ENCODE data around the gene MBOAT1.
"Not testable (repeated sequence)": the region's sequence is repeated elsewhere in the genome, so short reads cannot be mapped to it uniquely, and the experiment has no call there.

MBOAT1 gene

DNA sequence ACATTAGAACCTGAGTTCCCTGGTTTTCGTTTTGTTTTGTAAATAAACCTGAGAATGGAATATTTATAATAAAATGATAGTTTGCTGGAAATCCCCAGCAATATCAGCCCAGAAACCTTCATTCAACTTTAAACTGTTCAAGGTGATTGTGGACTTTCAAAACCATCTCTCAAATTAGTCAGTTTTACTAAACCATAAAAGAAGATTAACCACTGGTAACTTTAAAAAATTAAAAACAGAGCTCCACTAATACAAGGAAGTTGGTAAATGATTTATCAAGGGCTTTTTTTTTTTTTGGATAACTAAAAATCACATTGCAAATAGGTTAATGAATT, 10.0 kb downstream of the MBOAT1 start:
- no peak for DNase-seq

DNA sequence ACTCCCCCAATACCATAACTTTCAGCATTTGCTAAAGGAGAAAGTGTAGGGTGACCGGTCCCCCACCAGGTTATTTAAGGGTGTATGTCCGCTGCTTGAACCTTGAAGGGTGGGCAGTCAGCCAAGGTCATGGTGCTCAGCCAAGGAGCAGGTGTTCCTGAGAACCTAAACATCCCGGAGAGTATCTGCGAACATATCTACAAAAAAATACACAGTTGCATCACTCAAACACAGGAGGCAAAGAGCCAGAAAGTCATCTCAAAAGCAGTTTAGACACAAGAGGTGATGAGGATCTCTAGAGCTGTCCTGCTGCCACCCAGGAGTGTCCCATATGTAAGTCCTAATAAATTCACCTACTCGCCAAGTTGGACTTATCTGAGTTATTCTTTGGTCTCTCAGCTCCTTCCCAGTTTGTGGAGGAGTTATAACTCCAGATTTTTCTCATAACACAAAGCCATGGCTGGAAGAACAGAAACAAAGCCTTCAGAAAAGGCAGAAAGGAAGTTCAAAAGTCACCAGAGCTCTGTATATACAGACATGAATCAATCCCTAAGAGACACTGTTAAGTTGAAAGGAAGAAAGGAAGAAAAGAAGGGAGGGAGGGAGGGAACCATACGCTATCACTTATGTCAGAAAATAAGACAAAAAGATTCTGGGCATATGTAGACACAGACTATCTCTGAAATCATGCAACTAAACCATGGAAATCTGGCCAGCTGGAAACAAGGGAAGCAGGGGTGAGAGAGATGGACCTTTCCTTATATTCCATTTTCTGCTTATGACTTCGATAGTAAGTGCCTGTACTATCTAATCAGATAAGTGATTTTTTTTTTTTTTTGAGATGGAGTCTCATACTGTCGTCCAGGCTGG, 11.3 kb downstream of the MBOAT1 start:
- DNase-seq, result no peak

DNA sequence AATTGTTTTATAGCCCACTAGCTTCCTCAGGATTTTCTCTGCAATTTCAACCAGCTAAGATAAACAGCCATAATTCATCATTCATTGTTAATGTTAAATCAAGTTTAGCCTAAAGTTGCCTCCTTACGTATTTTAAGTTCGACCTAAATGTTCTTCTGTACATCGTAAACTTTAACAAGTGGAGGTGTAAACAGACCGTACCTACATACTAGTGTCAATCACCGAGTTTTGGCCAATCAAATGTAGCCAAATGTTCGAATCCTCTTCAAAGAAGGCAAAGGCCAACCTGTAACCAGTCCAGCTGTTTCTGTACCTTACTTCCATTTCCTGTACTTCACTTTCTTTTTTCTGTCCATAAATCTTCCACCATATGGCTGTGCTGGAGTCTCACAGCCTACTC, 13.5 kb downstream of the MBOAT1 start:
- DNase-seq, result no peak

DNA sequence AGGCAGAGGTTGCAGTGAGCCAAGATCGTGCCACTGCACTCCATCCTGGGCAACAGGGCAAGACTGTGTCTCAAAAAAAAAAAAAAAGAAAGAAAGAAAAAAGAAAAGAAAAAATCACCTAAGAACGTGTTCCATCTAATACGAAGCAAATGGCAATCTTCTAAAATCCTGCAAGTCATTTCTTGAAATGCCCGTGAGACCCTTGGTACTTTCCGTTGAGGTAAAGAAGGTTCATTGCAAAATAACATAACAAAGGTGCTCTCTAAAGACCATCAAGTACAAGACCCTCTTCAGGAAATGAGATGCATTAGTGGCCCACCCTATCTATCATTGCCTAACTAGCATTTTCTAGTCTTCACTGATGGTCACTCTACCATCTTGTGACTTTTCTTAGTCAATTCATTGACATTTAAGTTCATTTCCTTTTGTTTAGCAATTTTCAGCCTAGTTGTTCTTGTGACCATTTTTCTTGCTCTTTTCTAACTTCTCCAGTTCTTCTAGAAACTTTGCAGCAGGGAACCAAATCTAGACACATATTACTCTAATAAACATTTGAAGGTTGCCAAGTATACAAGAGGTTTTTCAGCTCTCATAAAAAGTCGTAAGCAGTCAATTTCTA, 14.0 kb downstream of the MBOAT1 start:
- no peak for DNase-seq

DNA sequence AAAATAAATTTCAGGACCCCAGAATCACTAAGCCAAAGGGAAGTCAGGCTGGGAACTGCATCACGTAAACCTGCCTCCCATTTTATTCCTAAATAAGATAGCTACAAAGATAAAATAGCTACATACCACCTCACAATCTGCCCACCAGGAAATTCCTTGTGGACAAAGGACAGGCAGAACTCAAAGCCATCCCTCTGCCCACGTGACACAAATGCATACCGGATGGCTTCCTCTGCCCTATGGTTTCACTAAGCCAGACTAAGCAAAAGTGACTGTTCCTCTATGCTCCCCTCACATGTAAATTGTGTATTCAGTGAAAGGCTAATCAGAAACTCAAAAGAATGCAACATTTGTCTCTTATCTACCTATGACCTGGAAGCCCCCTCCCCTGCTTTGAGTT, 15.0 kb downstream of the MBOAT1 start:
- DNase-seq, result no peak

DNA sequence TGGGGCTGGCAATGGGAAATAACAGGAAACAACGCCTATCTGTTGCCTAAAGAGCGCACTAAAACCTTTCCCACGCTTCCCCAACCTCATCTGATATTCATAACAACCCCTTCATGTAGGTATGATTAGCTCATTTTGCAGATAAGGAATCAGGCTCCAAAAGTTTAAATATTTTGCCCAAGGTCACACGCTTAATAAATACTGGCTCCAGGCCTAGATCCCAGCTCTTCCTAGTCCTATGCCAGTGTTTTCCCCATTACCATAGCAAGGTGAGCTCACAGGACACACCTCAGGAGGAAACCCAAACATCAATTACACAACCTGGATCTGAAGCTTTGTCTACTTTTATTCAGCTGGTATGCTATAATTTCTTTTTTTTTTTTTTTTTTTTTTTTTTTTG, 19.6 kb downstream of the MBOAT1 start:
- no peak for DNase-seq

DNA sequence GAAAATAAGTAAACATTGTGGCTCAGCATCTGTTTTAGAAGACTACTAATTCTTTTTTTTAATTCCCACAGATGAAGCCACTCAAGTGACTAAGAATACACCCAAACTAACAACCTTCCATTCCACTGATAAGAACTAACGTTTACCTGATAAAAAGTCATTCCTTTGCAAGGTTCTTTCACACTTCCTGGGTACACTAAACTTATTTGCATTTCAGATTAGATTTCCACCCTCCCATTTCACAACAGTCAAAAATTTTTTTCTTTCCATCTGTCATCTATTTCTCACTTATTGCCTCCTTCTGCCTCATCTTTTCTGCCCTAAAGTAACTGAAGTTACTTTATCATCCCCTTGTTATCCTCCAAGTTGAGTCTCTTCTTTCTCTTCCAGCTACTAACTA, 20.3 kb downstream of the MBOAT1 start:
- DNase-seq, result no peak

DNA sequence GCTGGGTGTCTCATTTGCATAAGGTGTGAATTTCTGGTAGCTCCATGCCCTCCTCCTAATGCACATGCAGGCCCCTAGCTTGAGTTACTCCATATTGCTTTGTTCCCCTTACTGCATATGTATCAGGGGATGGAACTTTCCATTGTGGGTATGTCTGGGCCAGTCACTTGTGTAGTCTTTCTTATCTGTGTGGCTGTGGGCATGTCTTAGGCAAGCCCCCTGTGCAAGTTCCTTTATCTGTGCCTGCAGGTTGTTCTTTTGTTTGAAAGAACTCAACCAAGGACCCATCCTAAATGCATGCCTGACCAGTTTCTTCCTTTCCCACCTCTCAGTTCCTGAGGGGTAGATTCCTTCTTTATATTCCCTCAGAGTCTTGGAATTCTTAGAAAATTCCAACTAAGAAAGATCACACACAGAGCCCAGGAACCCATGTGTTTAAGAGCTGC, 23.6 kb downstream of the MBOAT1 start:
- DNase-seq, result no peak

DNA sequence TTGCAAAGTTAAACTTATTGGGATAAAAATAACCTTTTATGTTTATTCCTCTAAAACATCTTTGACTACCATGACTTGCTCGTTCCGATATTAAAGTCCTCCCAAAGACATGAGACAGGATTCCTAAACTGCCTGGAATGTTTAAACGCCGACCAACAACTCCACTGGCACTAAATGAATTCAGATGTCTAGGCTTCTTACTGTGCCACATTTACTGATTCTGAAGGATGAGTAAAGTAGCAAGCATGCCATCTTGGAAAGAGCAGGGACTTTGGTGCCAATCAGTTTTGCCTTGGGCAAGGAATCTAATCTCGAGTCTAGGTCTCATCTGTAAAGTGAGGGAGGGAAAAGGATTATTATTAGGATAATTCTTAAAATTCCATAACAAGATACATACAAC, 25.3 kb downstream of the MBOAT1 start:
- DNase-seq, result no peak

DNA sequence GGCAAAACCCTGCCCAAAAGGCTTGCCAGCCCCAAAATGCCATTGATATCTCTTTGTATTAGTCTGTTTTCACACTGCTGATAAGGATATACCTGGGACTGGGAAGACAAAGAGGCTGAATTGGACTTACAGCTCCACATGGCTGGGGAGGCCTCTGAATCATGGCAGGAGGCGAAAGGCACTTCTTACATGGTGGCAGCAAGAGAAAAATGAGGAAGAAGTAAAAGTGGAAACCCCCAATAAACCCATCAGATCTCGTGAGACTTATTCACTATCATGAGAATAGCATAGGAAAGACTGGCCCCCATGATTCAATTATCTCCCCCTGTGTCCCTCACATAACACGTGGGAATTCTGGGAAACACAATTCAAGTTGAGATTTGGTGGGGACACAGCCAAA, 28.6 kb downstream of the MBOAT1 start:
- no peak for DNase-seq

DNA sequence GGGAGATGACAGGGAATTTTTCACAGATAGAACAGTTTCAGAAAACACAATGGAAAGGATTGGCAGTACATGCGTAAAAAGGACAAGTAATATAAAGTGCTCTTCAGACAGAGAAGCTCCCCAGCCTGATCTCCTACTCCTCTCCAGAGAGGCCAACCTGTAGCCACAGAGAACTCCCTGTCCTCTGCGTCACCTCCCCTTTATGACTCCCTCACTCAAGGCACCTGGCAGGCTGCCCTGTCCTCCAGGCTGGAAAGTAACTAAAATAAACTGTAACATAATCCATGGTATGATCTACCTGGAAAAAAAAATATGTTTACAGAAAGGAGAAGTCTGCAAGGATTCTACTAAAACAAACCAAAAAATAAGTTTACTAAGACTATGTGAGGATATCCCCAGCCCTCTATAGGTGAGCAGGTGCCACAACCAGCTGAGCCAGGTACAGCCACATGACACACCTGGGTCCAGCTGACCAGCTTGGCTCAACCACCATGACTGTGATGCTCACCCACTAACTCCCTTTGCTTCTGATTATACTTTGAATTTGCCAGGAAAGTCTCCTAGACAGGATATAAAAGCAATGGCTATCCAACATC, 29.2 kb downstream of the MBOAT1 start:
- no peak for DNase-seq

DNA sequence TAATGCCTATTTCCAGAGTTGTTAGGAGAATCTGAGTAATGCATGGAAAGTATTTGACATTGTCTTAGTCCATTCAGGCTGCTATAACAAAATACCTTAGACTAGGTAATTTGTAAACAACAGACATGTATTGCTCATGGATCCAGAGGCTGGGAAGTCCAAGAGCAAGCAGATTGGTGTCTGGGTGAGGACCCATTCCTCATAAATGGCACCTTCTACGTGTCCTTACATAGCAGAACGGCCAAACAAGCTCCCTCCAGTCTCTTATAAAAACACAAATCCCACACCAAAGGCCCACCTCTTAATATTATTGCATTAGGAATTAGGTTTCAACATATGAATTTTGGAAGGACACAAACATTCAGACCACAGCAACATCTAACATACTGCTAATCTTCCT, 30.2 kb downstream of the MBOAT1 start:
- DNase-seq, result no peak

DNA sequence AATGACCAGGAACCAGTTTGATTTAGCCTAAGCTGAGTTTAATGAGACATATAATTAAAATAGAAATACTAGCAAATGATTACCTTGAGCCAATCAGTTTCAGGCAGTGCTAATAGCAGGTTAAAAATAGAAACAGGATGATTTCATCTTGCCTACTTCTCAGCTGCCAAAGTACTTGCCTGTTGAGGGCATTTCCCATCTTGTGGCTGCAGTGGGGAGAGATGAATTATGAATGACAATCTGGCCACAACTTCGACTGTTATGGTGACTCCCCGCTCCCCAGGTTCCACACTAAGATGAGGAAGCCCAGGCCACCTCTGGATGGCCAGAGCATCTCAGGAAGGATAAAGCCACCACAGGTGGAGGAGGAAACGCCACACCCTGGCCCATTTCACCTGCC, 31.3 kb downstream of the MBOAT1 start:
- no peak for DNase-seq

DNA sequence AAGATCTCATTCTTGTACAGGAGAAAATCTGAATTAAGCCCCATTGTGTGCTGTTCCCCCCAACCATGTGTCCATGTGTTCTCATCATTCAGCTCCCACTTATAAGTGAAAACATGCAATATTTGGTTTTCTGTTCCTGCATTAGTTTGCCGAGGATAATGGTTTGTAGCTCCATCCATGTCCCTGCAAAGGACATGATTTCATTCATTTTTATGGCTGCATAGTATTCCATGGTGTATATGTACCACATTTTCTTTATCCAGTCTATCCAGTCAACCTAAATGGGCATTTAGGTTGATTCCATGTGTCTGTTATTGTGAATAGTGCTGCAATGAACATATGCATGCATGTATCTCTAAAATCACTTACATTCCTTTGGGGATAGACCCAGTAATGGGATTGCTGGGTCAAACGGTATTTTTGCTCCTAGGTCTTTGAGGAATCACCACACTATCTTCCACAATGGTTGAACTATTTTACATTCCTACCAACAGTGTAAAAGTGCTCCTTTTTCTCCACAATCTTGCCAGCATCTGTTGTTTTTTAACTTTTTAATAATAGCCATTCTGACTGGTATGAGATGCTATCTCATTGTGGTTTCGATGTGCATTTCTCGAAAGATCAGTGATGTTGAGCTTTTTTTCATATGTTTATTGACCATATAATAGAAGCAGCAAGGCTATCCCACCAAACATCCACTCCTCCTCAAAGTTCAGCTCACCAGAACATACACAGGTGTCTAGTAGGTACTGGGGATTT, 32.8 kb downstream of the MBOAT1 start:
- not testable (repeated sequence) for DNase-seq

DNA sequence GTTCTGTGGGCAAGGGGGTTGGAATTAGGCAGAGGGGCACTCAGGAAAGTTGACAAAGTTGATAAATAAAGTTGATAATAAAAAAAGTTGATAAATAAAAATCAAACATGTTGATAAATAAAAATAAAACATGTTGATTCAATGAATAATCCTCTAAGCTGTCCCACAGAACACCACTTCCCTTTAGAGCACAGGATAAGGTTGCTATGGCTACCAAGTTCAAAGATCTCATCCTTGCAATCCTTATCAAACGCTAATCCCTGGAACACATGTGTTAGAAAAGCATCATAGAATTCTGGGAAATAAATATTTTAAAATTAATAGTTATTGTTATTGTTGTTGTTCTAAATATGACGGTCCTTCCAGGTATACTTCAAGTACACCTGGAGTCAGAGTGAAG, 33.9 kb downstream of the MBOAT1 start:
- no peak for DNase-seq

DNA sequence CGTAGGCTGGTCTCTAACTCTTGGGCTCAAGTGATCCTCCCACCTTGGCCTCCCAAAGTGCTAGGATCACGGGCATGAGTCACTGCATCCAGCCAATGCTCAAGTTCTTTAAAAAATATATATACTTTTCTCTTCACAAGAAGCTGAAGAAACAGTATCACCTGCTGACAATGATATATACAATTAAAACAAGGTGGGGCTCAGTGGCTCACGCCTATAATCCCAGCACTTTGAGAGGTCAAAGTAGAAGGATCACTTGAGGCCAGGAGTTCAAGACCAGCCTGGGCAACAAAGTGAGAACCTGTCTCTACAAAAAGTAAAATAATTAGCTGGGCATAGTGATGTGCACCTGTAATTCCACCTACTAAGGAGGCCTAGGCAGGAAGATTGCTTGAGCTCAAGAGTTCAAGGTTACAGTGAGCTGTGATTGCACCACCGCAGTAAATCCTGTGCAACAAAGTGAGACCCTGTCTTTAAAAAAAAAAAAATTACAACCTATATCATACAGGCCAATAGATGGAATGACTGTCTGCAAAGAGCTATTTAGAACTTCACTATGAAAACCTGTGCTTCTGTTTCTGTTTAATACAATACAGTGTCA, 36.4 kb downstream of the MBOAT1 start:
- DNase-seq, result no peak

DNA sequence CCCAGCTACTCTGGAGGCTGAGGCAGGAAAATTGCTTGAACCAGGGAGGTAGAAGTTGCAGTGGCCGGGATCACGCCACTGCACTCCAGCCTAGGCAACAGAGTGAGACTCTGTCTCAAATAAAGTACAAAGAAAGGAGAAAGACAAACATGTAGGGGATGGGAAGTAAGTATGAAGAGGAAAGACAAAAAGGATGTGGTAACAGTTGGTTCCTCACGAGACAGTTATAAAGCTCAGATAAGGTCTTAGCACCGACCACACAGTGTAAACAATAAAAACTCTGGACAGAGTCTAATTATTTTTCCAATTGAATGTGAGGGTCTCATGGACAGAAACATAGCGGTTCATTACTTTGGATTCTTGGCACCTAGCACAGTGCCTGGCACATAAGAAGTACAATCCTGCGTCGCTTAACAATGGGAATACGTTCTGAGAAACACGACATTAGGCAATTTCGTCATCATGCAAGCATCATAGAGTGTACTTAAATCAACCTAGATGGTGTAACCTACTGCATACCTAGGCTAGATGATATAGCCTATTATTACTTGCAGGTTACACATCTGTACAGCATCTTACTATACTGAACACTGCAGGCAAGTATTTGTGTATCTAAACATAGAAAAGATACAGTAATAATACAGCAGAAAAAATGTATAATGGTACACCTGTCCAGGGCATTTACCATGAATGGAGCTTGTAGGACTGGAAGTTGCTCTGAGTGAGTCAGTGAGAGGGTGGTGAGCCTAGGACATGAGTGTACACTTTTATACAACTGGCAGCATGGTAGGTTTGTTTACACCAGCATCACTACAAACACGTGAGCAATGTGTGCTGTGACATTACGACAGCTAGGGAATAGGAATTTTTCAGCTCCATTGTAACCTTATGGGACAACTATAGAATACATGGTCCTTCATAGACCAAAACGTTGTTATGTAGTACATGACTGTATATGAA, 38.2 kb downstream of the MBOAT1 start:
- no peak for DNase-seq

DNA sequence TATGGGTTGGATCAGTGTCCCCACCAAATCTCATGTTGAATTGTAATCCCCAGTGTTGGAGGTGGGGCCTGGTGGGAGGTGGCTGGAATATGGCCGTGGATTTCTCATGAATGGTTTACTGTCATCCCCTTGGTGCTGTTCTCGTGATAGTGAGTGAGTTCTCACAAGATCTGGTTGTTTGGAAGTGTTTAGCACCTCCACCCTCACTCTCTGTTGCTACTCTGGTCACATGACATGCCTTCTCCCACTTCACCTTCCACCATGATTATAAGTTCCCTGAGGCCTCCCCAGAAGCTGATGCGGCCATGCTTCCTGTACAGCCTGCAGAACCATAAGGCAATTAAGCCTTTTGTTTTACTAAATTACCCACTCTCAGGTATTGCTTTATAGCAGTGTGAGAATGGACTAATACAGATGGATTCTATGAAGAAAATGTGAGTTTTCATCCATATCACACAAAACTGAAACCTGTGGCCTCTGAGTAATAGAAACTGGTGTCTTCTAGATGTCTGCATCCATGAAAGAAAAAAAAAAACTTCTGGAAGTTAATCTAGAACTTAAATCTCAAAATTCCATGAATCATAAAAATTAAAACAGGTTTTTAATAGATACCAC, 39.3 kb downstream of the MBOAT1 start:
- no peak for DNase-seq

DNA sequence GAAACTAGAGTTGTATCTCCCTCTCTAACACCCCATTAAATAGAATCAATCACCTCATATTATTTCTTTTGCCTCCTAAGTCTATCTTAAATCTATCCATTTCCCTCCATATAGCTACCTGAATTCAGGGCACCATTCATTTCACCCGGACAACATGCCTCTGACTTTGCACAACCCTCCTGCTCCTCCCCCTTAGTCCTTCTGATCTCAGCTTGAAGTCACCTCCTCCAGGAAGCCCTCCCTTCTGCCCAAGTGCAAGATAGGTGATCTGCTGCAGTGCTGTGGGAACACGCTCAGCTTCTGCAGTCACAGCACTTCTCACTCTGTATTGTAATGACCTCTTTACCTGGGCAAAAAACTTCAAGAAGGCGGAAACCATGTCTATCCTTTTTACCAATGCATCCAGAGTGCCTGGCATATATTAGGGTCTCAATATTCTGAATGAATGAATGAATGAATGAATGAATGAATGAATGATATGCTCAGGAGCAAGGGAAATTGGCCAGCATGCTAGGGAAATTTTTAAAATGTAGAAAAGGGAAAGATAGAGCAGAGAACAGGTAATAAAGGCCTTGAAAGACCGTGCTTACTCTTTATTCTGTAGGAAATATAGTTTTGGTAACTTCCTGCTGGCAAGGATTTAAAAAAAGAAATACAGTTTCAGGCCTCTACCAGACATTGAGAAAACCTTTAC, 41.7 kb downstream of the MBOAT1 start:
- DNase-seq, result no peak

DNA sequence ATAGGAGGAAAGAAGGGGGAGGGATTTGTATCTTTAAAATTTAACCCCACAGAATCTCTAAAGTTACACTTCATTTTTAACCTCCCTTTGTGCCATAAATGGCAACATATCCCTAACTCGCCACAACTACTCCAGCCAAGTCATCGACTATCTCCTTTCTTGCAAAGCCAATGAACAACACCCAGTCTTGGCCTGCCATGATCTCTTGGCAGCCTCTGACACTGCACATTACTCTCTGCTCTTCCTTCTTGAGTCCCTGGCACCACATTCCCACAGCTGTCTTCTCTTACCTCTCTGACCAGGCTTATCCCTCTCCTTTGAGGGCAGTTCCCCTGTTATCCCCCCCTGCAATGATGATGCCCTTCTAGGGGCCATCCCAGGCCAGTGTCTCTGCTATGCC, 42.5 kb downstream of the MBOAT1 start:
- no peak for DNase-seq

DNA sequence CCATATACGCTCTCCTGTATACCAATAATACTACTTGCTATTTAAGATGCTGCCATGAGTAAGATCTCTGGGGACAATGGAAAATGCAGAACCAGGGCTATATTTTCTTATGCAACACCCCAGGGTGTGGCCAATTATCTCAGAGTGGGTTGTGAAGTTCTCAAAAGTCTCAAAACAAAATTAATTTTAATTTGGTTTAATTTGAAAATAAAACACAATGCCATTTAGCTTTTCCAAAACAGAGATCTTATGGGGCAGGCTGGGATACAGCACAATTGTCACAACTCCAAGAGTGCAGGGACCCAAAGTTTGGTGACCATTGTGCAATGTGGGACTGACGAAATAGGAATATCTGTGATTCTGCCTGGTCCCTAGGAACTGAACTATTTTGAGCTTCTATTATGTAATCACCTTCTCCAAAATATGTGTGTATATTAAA, 43.1 kb downstream of the MBOAT1 start:
- no peak for DNase-seq
